ENCODE data around the gene MALSU1.

MALSU1 gene

GRCh38 chr7:23337374-23337773, 38.2 kb downstream of the MALSU1 start:
- TF ChIP-seq CTCF (IDR thresholded peaks at IDR 0.05; ENCODE audit: extremely low read depth, insufficient read depth, missing control alignments), result no peak
- no peak for DNase-seq (ENCODE audit: low spot score)

GRCh38 chr7:23338439-23338838, 39.3 kb downstream of the MALSU1 start:
- in situ Hi-C loops (cut with MboI; ENCODE audit: low pct_unique_long_range_greater_than_20kb, low sequenced_read_pairs, unreplicated experiment), result no loop called here
- TF ChIP-seq CTCF (IDR thresholded peaks at IDR 0.05; ENCODE audit: extremely low read depth, insufficient read depth, missing control alignments), result no peak
- DNase-seq (ENCODE audit: low spot score), result no peak

More at GRCh38 chr7:23337374-23337773, 38.2 kb downstream of the MALSU1 start:
- in situ Hi-C loops (cut with MboI; ENCODE audit: low pct_unique_long_range_greater_than_20kb, low sequenced_read_pairs, unreplicated experiment), result no loop called here

GRCh38 chr7:23338863-23339262, 39.7 kb downstream of the MALSU1 start:
- TF ChIP-seq CTCF (IDR thresholded peaks at IDR 0.05; ENCODE audit: extremely low read depth, insufficient read depth, missing control alignments), result no peak
- no peak for DNase-seq (ENCODE audit: low spot score)
- in situ Hi-C loops (cut with MboI; ENCODE audit: low pct_unique_long_range_greater_than_20kb, low sequenced_read_pairs, unreplicated experiment), result no loop called here

GRCh38 chr7:23341846-23342598, 42.9 kb downstream of the MALSU1 start:
- DNase-seq (ENCODE audit: low spot score), result no peak
- in situ Hi-C loops (cut with MboI; ENCODE audit: low pct_unique_long_range_greater_than_20kb, low sequenced_read_pairs, unreplicated experiment), result no loop called here
- TF ChIP-seq CTCF (IDR thresholded peaks at IDR 0.05; ENCODE audit: extremely low read depth, insufficient read depth, missing control alignments), result no peak

- in situ Hi-C loops (cut with MboI; ENCODE audit: low pct_unique_long_range_greater_than_20kb, low sequenced_read_pairs, unreplicated experiment), result no loop called here
- no peak for DNase-seq (ENCODE audit: low spot score)
- no peak for TF ChIP-seq CTCF (IDR thresholded peaks at IDR 0.05; ENCODE audit: extremely low read depth, insufficient read depth, missing control alignments)
These were observed 44.0 kb downstream of the MALSU1 start for GRCh38 chr7:23343102-23343501.

- no peak for DNase-seq (ENCODE audit: low spot score)
- in situ Hi-C loops (cut with MboI; ENCODE audit: low pct_unique_long_range_greater_than_20kb, low sequenced_read_pairs, unreplicated experiment), result no loop called here
- TF ChIP-seq CTCF (IDR thresholded peaks at IDR 0.05; ENCODE audit: extremely low read depth, insufficient read depth, missing control alignments), result no peak
These were observed 44.8 kb downstream of the MALSU1 start for GRCh38 chr7:23343806-23344475.

Data from GM13977 (cell line).